MCF 10A (cell line): ENCODE data around the gene KLK15. TPM values are rescaled to one million over a fixed set of nuclear protein-coding genes. Genes with fewer than 3 reads are reported as not detected.

Source experiments
- BruUV-seq: library from RNA; stranded (reverse); fragments of 400-500 nt; replicated peaks from 2 replicates; lab custom pipeline; 2021; lab: Mats Ljungman, UMichigan
- CTCF ChIA-PET: fragments of 300-600 bp; sonication (Branson Sonifier 250); formaldehyde crosslinking; extraction: SDS; loops from one replicate; lab custom pipeline; 2021; ENCODE audit warnings: antibody characterized with exemption, inconsistent platforms; lab: Yijun Ruan, JAX
- POLR2A ChIA-PET: fragments of 300-600, 350-650 bp; sonication (Branson Sonifier 250); formaldehyde crosslinking; extraction: SDS; loops from one replicate; lab custom pipeline; 2020; ENCODE audit warnings: antibody characterized with exemption, inconsistent platforms; lab: Yijun Ruan, JAX
- DNase-seq: peaks from one replicate; pipeline ENCODE4 v3.0.0-alpha.2; 2018; ENCODE audit not compliant: unreplicated experiment
- H3K27ac Mint-ChIP-seq: one replicate; pipeline ENCODE4 v1.8.0; 2022; ENCODE audit warnings: mild to moderate bottlenecking, low read depth, mixed read lengths; ENCODE audit not compliant: unreplicated experiment
- H3K27me3 Mint-ChIP-seq: one replicate; pipeline ENCODE4 v1.8.0; 2022; ENCODE audit warnings: mixed read lengths; ENCODE audit not compliant: insufficient read depth, unreplicated experiment
- H3K36me3 Mint-ChIP-seq: one replicate; pipeline ENCODE4 v1.8.0; 2022; ENCODE audit warnings: mild to moderate bottlenecking, moderate library complexity, mixed read lengths; ENCODE audit not compliant: insufficient read depth, unreplicated experiment
- H3K4me1 Mint-ChIP-seq: one replicate; pipeline ENCODE4 v1.8.0; 2022; ENCODE audit warnings: mixed read lengths; ENCODE audit not compliant: insufficient read depth, unreplicated experiment
- H3K4me3 Mint-ChIP-seq: one replicate; pipeline ENCODE4 v1.8.0; 2022; ENCODE audit warnings: mild to moderate bottlenecking, moderate library complexity, mixed read lengths; ENCODE audit not compliant: unreplicated experiment
- H3K9me3 Mint-ChIP-seq: one replicate; pipeline ENCODE4 v1.8.0; 2022; ENCODE audit warnings: mixed read lengths; ENCODE audit not compliant: unreplicated experiment
- CTCF ChIP-seq: fragments of 200-600 bp; IDR thresholded peaks from one replicate; pipeline ENCODE4 v1.8.0; 2022; ENCODE audit warnings: antibody characterized with exemption, mild to moderate bottlenecking; ENCODE audit not compliant: unreplicated experiment
- intact Hi-C: fragments of 100-400 bp; cut with micrococcal nuclease; formaldehyde crosslinking; loops from 2 replicates; pipeline ENCODE4 v1.14.1; 2022
- total RNA-seq: library from RNA; stranded (reverse); gene quantifications from 2 replicates; pipeline ENCODE4 v1.2.3, GENCODE V29; 2022

The KLK15 gene
- total RNA-seq, 1 experiment from 2014 or later = not detected

GRCh38 chr19:50861010-50861409, 27.6 kb upstream of the KLK15 start:
- Mint-ChIP-seq H3K4me3 (no peak overlapping the region), H3K27ac (no peak overlapping the region), H3K36me3 (no peaks in the 10 kb centered on the region), H3K27me3 (peaks cover 32% of the 10 kb centered on the region), H3K4me1 (peaks cover 6% of the 10 kb centered on the region), H3K9me3 (peaks cover 9% of the 10 kb centered on the region)
- TF ChIP-seq CTCF = no peak
- DNase-seq = peak; percentile 36
- intact Hi-C loops = no loop called here
- CTCF ChIA-PET = interaction anchor here (0.5 to 0.8 kb wide), 2 partner anchors 59 to 63 kb away, joined by 3 to 4 read pairs; no protein-coding TSS in a partner anchor
- POLR2A ChIA-PET = interaction anchor here (0.6 to 1.2 kb wide), 3 partner anchors 14 to 85 kb away, joined by 3 to 5 read pairs (median 3); no protein-coding TSS in a partner anchor
- BruUV-seq = no TSS peak

- intact Hi-C loops = no loop called here
- POLR2A ChIA-PET = interaction anchor here (1.0 kb wide), 1 partner anchor 55 kb away, joined by 3 read pairs; no protein-coding TSS in a partner anchor
- BruUV-seq = no TSS peak
- H3K36me3 Mint-ChIP-seq = no peaks in the 10 kb centered on the region
- H3K4me3 Mint-ChIP-seq = no peak overlapping the region
- TF ChIP-seq CTCF = no peak
- peaks cover 32% of the 10 kb centered on the region for H3K27me3 Mint-ChIP-seq
- H3K9me3 Mint-ChIP-seq = peaks cover 9% of the 10 kb centered on the region
- CTCF ChIA-PET = no interaction called here
- H3K27ac Mint-ChIP-seq = no peak overlapping the region
- H3K4me1 Mint-ChIP-seq = peaks cover 6% of the 10 kb centered on the region
- no peak for DNase-seq
These were observed 26.5 kb upstream of the KLK15 start for GRCh38 chr19:50859849-50860248.

GRCh38 chr19:50858886-50859285, 25.5 kb upstream of the KLK15 start:
- Mint-ChIP-seq H3K4me1 (peaks cover 6% of the 10 kb centered on the region), H3K36me3 (no peaks in the 10 kb centered on the region), H3K4me3 (no peak overlapping the region), H3K27ac (no peak overlapping the region), H3K27me3 (peaks cover 32% of the 10 kb centered on the region), H3K9me3 (peaks cover 9% of the 10 kb centered on the region)
- CTCF ChIA-PET = no interaction called here
- intact Hi-C loops = no loop called here
- BruUV-seq = no TSS peak
- no peak for TF ChIP-seq CTCF
- POLR2A ChIA-PET = no interaction called here
- no peak for DNase-seq

- Mint-ChIP-seq H3K4me3 (no peak overlapping the region), H3K27ac (no peak overlapping the region), H3K9me3 (peaks cover 10% of the 10 kb centered on the region), H3K4me1 (peaks cover 6% of the 10 kb centered on the region), H3K36me3 (no peaks in the 10 kb centered on the region), H3K27me3 (peaks cover 36% of the 10 kb centered on the region)
- POLR2A ChIA-PET = no interaction called here
- BruUV-seq = no TSS peak
- intact Hi-C loops = no loop called here
- no peak for TF ChIP-seq CTCF
- CTCF ChIA-PET = no interaction called here
- no peak for DNase-seq
These were observed 24.0 kb upstream of the KLK15 start for GRCh38 chr19:50857366-50857765.
